Right ventricle myocardium inferior (tissue), 1 donor: ENCODE measurements around the gene SLAMF8. TPM values are rescaled to one million over a fixed set of nuclear protein-coding genes. Genes with fewer than 3 reads are reported as not detected.

Experiments used
- ATAC-seq: fragments of 200-7000 bp; cut with Tn5 transposase; one replicate; pipeline ENCODE4 v1.9.1; 2020; ENCODE audit warnings: mild to moderate bottlenecking, moderate library complexity
- DNase-seq: peaks from one replicate; pipeline ENCODE4 v3.0.0; 2021; ENCODE audit errors: missing footprints
- intact Hi-C: fragments of 100-400 bp; cut with DNase I; formaldehyde crosslinking; loops from one replicate; pipeline ENCODE4 v1.11.0; 2022
- total RNA-seq: library from RNA; stranded (reverse); fragmentation: NEBNext Ultra II Directional; extraction: Animal tissue kit (Norgen Biotek cat#: 25700); gene quantifications from one replicate; pipeline ENCODE4 v1.2.1, GENCODE V29; 2021
- donor health status: DM: no; HTN: yes; CAD: no; lungs with severe emphysema.

SLAMF8 gene
- total RNA-seq, 1 donor from 2014 or later = 1.6 TPM

DNA sequence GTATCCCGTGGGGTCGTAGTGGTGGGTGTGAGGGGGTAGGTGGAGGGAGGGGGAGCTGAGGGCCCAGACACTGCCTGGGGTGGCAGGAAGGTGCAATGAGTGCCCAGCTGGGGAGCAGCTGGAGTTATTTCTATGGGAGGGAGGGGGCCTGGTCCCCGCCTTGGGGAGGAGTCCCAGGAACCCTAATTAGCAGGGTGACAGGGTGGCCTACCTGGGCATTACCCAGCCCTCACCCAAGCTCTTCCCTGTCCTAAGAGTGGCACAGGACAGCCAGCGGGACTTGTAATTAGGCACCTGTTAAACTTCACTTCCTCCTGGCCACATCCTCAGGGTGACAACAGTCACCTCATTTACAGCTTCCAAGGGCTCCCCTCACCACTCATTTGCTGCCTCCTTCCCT lies 35.9 kb downstream of the SLAMF8 start, which contains the start of gene VSIG8:
VSIG8 (minus strand) TSS at position 101 of the 400 bp plus-strand sequence. CDS start 136 bp downstream, outside the sequence.
- intact Hi-C loops = no loop called here
- no peak for DNase-seq
- no peak for ATAC-seq

DNA sequence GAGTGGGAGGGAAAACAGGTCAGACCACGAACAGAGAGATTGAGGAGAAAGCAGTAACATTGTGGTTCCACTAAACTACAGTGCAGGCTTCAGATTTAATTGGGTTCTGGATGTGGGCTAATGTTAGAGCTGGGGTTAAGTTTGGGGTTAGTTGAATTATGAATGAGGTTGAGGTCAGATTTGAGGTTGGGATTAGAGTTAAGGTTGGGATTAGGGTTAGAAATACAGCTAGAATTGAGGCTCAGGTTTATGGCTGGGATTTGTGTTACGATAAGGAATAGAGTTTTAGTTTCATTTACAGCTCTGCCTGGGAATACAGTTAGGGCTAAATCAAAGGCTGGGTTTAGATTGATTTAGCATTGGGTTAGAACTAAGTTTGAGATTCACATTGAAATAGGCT lies 37.6 kb downstream of the SLAMF8 start:
- DNase-seq = no peak
- ATAC-seq = no peak
- intact Hi-C loops = no loop called here

DNA sequence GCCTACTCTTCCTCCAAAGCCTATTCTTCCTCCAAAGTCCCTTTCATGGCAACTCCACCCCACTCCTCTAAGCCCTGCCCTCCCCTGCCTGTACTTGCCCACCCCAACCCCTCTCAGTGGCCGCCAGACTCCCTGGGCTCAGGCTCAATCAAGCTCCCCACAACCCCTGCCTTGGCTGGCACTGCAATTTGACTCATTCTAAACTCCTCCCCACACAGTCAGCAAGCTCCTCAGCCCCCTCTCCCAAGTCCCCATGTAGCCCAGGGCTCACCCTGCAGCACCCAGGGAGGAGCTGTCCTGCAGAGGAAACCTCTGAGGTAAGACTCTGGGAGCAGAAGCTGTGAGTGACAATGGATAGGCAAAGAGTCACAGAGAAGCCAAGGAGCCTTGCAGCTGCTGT lies 39.4 kb downstream of the SLAMF8 start:
- ATAC-seq = no peak
- no peak for DNase-seq
- intact Hi-C loops = no loop called here

DNA sequence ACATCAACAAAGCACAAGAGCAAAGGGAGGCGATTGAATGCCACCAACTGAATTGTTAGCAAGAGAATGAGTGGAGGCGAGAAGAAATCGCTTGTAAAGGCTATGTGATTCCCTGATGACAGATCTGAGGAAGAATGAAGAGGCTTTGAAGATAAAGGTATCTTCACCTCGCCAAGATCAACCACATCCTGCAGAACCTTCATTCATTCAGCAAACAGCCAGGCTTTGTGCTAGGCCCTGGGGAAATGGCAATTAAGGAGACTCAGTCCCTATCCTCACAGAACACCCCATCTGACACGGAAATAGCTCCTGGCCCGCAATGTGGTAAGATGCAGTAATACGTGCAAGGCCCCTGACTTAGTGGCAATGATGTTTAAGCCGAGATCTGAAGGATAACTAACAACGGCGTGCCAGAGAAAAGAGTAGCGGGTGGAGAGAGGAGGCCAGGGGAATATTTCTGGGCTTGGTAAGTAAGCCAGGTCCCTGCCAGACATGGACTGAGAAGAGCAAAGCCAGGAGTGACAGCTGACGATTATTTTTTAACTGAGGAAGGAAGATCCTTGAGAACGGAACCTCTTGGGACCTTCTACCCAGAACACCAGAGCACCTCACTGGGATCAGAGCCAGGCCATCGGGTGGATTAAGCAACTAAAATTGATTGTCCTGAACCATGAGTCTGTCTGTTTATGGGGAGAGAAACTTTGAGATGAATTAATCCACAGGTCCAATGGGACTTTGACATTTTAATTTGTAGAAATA lies 40.4 kb downstream of the SLAMF8 start:
- intact Hi-C loops = no loop called here
- ATAC-seq (no peak), DNase-seq (no peak)

DNA sequence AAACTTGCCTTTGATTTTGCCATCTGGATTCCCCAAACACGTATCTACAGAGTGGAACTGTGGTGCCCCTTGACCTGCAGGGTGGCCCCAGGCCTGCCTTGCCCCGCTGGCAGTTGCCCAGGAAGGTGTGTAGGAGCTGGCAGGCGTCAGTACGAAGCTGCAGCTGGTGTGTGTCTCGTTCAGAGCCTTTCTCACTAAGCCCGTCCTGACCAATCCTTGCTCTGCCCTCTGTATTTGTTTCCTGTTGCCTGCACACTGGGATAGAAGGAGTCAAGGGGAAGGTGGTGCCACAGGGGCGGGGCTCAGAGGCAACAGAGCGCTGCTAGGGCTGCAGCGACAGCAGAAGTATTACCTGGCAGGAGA lies 41.0 kb downstream of the SLAMF8 start:
- no peak for DNase-seq
- ATAC-seq = peak; percentile 69

DNA sequence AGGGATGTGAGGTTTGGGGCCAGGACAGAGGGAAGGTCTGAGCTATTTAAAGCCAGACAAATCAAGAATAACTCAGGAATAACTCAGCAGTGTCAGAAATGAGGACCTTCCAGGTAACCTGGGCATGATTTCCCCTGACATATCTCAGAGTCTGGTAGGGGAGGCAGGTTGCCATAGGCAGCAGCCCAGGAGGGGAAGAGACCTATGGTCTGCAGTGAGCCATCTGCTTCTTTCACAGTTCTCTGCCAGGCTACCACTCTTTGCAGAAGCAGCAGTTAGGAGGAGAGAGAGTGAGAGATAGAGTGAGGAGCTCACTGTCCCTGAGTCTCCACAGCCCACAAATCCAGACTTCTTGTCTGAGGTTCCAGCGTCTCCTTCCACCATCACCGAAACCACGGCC lies 42.1 kb downstream of the SLAMF8 start:
- DNase-seq (no peak), ATAC-seq (no peak)
- intact Hi-C loops = no loop called here

More for the DNA sequence above, 41.0 kb downstream of the SLAMF8 start:
- intact Hi-C loops = no loop called here

DNA sequence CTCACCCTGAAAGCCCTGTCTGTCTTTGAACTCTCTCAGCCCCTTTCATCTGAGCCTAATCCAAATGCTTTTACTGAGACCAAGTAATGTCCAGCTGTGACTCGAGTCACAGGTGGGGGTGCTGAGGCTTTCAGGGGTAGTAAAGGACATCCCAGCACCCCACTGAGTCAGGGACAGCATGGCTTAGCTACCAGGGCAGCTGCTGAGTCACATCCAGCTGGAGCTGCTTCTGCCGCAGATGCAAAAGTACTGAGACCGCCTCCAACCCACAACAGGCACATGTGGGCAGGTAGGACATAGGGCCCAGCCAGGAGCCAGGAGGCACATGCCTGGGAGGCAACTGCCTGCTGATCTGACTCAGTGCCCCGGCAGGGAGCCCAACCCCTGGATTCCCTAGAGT lies 42.5 kb downstream of the SLAMF8 start:
- intact Hi-C loops = no loop called here
- no peak for ATAC-seq

DNA sequence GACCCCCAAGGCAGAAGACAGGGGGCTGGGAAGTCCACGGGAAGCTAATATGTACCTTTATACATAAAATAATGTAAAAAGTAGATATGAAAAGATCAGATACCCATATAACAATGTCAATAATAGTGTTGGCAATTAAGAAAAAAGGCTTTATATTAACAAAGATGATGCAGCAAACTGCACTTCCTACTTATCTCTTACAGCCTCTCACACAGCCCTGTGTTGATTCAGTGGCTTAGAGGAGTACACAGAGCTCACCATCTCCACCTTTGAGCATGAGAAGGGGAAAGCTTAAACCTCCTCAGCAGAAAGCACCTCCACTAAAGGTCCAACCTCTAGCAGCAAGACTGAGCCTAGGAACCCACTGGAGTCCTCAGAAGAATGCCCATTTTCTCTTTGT lies 42.9 kb downstream of the SLAMF8 start:
- ATAC-seq = no peak
- intact Hi-C loops = no loop called here
- DNase-seq = no peak

More for the DNA sequence above, 42.5 kb downstream of the SLAMF8 start:
- DNase-seq = no peak

DNA sequence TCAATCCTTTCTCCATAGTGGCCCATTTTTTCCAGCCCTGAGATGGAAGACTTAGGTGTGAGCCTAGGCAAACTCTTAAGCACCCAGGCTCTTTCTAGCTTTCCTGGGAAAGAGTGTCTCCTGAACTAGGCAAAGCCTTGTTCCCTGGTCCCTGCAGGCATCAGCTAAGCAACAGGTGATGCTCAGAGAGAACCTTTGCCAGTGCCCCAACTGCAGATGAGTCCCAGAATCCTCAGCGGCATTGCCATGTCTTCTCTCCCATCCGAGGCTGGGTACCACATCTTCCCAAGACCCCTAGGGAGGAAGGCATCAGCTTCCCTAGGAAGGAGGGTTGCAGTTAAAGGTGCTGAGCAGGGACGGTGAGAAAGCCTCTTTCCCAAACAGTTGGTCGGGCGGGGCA lies 44.0 kb downstream of the SLAMF8 start:
- intact Hi-C loops = no loop called here
- no peak for DNase-seq
- ATAC-seq = no peak

DNA sequence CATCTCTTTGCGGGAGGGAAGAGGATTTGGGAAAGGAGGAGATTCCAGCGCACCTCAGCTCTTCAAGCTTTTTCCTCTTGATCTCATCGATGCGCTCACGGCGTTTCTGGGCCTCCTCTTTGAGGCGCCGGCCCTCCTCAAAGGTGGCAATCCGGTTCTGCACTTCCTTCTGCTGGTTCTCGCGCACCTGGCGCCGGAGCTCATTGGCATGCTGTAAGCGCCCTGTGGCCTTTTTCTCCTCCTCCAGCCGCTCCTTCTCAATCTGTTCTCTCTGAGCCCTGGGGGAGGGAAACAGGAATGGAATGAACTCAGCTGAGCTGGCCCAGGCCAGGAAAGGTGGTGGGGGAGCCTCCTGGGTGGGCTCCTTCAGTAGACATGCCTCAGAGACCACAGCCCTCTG lies 46.2 kb downstream of the SLAMF8 start:
- ATAC-seq (no peak), DNase-seq (no peak)
- intact Hi-C loops = no loop called here

DNA sequence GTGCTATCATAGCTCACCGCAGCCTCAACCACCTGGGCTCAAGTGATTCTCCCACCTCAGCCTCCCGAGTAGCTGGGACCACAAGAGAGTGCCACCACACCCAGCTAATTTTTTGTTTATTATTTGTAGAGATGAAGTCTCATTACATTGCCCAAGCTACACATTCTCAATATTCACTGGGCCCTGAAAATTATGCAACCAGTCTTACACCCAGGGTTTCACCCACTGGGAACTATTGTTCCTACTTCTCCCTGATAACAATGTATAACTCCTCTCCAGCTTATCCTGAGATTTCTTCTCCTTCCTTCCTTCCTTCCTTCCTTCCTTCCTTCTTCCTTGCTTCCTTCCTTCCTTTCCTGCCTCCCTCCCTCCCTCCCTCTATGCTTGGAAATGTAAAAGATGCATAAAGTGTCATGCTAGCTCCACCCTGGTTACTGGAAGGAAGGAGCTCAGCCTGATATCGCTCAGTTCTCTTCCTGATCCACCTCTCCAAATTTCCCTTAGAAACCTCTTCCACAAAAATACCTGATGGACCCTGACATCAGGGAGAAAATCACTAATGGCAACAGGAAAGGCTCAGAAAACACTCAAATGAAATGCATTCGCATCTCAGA lies 47.0 kb downstream of the SLAMF8 start:
- ATAC-seq = no peak
- intact Hi-C loops = no loop called here
- no peak for DNase-seq

DNA sequence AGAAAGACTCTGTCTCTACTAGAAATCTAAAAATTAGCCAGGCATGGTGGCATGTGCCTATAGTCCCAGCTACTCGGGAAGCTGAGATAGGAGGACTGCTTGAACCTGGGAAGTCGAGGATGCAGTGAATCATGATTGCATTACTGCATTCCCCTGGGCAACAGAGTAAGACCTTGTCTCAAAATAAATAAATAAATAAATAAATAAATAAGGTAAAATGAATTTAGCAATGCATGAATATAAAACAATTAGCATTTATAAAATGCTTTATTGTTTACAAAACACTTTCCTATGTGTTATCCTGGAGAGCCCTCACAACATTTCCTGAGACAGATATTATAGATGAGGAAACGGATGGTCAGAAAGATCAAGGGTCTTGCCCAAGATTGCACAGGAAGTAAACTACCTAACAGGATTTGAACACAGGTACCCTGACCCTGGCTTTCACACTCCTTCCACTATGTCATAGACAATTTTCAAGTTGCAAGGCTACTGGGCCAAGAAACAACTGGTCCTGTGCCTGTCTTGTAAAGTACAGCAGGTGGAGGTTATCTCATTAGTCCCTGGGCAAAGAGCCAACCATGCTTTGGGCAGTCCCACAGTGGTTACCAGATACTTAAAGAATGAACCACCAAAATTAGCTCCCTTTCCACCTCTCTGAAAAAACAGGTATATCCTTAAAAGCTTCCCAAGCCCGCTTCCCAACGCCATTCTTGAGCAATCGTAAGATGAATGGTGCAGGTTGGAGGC lies 51.2 kb downstream of the SLAMF8 start:
- intact Hi-C loops = no loop called here
- DNase-seq (no peak), ATAC-seq (no peak)

DNA sequence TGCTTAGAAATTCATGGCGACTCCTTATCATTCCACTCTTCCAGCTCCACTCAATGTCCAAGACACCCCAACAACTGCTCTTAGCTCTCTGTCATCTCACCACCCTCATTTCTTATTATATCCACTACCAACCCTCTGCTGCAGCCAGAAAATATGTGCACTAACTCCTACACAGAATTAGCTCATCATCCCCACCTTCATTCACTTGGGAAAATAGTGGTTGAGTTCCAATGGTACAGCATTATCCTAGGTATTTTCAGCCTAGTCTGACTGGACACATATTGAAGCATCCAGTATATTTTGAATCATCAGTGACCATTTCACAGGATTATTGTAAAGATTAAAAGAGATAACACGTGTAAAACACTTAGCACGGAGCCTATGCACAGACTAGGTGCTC lies 52.5 kb downstream of the SLAMF8 start:
- intact Hi-C loops = no loop called here
- DNase-seq (no peak), ATAC-seq (no peak)

DNA sequence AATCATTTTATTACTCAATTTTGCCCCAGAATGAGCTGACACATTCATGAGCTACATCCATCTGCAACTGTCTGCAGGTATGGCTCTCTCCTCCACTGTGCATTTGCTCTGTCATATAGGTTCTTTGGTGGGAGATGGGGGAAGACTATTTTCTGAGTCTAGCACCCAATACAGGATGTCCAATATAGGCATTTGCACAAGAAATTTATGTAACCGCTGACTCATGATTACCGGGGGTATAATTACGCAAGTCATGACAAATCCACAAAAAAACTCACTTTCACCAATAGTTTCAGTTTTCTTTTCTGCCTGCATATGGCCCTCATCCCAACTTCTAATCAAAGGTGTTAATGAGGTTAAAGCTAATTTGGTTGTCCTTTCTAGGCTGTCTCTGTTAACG lies 53.3 kb downstream of the SLAMF8 start:
- intact Hi-C loops = no loop called here
- ATAC-seq (no peak), DNase-seq (no peak)

DNA sequence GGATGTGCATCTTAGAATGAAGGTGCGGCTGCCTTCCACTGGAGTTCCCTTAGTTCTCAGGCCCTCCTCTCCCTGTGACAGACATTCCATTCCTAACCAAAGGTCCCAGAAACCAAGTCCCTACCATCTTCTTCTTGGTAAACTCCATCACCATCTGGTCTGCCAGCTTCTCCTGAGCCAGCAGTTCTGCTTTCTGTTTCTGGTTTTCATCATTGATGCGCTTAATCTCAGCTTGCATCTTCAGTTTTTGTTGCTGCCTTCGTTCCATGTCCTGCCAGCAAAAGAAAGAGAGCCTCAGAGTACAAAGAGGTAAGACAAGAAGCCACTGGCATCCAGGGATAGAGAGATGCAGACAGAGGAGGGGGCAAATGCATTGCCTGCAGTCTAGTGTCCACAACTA lies 53.8 kb downstream of the SLAMF8 start:
- ATAC-seq (no peak), DNase-seq (no peak)
- intact Hi-C loops = no loop called here

DNA sequence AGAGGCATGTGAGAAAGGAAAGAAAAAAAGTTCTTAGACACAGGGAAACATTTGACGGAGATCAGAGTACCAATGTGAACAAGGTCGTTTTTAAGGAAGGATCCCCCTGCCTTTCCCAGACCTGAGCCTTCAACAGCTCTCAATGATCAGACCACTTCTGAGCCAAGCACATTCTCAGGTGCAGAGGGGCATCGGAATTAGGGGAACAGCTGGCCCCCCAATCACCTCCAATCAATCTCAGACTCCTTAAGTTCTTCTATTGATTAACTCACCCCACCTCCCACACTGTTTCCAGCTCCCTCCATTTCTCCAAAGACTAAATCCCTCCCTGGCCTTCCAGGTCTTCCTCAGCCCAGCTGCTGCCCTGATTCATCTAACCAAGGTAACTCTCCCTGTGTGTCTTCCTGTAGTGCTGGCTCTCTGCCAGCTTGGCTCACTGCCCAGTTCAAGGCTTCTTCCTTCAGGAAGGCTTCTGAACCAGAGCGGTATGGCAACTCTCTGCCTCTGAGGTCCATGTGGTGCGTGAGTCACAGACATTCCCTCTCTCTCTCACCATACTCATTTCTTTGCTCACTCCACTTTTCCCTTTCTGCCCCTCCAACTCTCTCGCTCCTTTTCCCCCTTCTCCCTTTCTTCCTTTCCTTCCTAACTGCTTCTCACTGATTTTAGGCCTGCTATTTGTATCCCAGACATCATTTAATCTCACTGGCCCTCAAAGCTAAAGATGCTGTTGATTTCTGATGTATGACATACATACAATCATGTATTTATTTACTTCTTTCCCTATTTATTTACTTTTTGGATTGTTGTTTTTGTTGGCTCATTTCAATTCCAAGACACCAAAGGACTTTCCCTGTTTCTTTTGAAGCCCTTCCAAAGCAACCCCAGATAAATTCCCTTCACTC lies 55.2 kb downstream of the SLAMF8 start:
- intact Hi-C loops = no loop called here
- ATAC-seq (no peak), DNase-seq (peak; percentile 83)

DNA sequence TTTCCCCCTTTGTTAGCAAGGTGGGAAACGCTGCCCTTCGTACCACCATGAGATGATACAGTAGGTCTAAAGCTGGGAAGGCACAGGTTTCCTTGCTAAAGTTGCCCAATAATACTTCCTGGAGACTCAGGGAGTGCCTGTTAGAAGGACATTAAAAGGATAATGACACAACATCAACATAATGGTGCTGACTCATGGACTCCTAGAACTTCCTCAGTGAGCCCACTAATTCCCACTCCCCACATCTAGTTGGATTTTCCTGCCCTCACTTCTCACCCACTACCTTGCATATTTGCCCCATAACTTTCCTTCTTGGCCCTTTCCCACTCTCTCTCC lies 55.8 kb downstream of the SLAMF8 start:
- ATAC-seq (no peak), DNase-seq (no peak)
- intact Hi-C loops = no loop called here

DNA sequence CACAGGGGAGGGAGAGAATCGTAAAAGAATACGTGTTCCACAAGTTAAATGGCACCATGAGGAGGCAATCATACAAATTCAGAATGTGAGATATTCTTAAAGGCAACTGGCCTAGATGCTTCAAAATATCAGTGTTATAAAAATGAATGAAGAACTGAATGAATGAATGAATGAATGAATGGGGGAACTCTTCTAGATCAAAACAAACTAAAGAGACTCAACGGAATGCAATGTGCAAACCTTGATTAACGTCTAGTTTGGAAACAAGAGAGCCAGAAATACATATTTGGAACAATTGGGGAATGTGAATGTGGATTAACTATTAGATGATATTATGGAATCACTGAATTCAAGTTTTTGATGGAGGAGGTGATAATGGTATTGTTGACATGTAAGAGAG lies 56.5 kb downstream of the SLAMF8 start:
- ATAC-seq = no peak
- DNase-seq = no peak
- intact Hi-C loops = no loop called here

DNA sequence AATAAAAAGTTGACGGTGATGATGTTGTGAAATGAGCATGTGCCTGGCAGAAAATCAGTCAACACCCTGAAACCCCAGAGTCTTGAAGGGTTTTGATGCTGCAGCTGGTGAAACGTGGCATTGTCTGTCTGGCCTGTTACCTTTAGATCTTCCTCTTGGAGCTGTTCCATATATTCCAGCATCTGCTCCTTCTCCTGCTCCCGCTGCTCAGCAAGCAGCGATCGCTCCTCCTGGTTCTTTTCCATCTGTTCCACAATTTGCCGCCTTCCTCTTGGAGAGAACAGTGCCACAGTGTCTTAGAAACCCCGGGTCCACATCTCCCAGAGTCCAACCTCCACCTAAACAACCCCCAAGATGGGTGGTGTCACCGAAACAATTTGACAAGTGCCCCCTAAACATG lies 57.6 kb downstream of the SLAMF8 start:
- DNase-seq = no peak
- intact Hi-C loops = no loop called here
- no peak for ATAC-seq
